ENCODE measurements around the gene ZNF780B.

DNA sequence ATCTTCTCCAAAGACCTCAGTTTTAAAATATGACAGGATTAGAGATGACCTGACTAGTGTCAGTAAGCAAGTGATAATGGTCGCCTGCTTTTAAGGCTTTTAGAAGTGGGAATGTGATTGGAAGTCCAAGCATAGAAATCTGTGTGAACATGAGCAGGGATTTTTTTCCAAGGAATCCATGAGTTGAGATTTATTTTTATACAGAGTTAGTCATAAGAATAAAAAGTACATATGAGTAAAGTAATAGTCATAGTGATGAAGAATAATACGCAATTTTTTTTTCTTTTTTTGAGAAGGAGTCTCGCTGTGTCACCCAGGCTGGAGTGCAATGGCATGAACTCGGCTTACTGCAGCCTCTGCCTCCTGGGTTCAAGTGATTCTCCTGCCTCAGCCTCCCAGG, 57.5 kb downstream of the ZNF780B start:
- TF ChIP-seq, protein P1, sequence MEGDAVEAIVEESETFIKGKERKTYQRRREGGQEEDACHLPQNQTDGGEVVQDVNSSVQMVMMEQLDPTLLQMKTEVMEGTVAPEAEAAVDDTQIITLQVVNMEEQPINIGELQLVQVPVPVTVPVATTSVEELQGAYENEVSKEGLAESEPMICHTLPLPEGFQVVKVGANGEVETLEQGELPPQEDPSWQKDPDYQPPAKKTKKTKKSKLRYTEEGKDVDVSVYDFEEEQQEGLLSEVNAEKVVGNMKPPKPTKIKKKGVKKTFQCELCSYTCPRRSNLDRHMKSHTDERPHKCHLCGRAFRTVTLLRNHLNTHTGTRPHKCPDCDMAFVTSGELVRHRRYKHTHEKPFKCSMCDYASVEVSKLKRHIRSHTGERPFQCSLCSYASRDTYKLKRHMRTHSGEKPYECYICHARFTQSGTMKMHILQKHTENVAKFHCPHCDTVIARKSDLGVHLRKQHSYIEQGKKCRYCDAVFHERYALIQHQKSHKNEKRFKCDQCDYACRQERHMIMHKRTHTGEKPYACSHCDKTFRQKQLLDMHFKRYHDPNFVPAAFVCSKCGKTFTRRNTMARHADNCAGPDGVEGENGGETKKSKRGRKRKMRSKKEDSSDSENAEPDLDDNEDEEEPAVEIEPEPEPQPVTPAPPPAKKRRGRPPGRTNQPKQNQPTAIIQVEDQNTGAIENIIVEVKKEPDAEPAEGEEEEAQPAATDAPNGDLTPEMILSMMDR (IDR thresholded peaks at IDR 0.05) = no peak
- TF ChIP-seq EP300 (IDR thresholded peaks at IDR 0.05) = no peak
